IMR-90 (cell line): ENCODE results near the gene POR. TPM values are rescaled to one million over a fixed set of nuclear protein-coding genes. Genes with fewer than 3 reads are reported as not detected.

Source experiments
- ATAC-seq: fragments of 200-7000 bp; cut with Tn5 transposase; 2 replicates; pipeline ENCODE4 v1.9.1; 2020; ENCODE audit warnings: low read depth, mild to moderate bottlenecking, moderate library complexity
- BruUV-seq: library from RNA; stranded (reverse); fragments of 400-500 nt; replicated peaks from 2 replicates; lab custom pipeline; 2021; lab: Mats Ljungman, UMichigan
- CTCF ChIA-PET: fragments of 300-600 bp; formaldehyde crosslinking; extraction: SDS; loops from one replicate; lab custom pipeline; 2021; ENCODE audit warnings: antibody characterized with exemption; lab: Yijun Ruan, JAX
- POLR2A ChIA-PET: fragments of 300-600 bp; sonication (Branson Sonifier 250); formaldehyde crosslinking; loops from one replicate; lab custom pipeline; 2022; ENCODE audit warnings: antibody characterized with exemption; ENCODE audit not compliant: unreplicated experiment; lab: Charles Lee
- DNase-seq: peaks from one replicate; pipeline ENCODE4 v3.0.0; 2013
- H2AFZ ChIP-seq: replicated peaks from 2 replicates; pipeline ENCODE3; 2013; ENCODE audit warnings: low read length, mild to moderate bottlenecking; ENCODE audit not compliant: poor library complexity
- H2AK5ac ChIP-seq: 2 replicates; pipeline ENCODE4 v1.6.1; 2013; ENCODE audit warnings: low read depth, low read length, inconsistent platforms
- H2AK9ac ChIP-seq: replicated peaks from 2 replicates; pipeline ENCODE3; 2013; ENCODE audit warnings: mild to moderate bottlenecking, low read depth, low read length, moderate library complexity; ENCODE audit not compliant: poor library complexity
- H2BK120ac ChIP-seq: 2 replicates; pipeline ENCODE4 v1.6.1; 2013; ENCODE audit warnings: low read depth, low read length, inconsistent platforms
- H2BK15ac ChIP-seq: 3 replicates; pipeline ENCODE4 v1.6.1; 2013; ENCODE audit warnings: low read depth, low read length, inconsistent platforms
- H2BK20ac ChIP-seq: 2 replicates; pipeline ENCODE4 v1.6.1; 2013; ENCODE audit warnings: low read depth, mild to moderate bottlenecking, inconsistent platforms, low read length, moderate library complexity
- H2BK5ac ChIP-seq: 2 replicates; pipeline ENCODE4 v1.6.1; 2013; ENCODE audit warnings: mild to moderate bottlenecking, low read depth, low read length, inconsistent platforms; ENCODE audit not compliant: poor library complexity, severe bottlenecking
- H3K14ac ChIP-seq: replicated peaks from 2 replicates; pipeline ENCODE4 v1.6.1; 2013; ENCODE audit warnings: low read depth, low read length, inconsistent platforms
- H3K18ac ChIP-seq: 2 replicates; pipeline ENCODE4 v1.6.1; 2013; ENCODE audit warnings: low read depth, low read length, control low read depth
- H3K23ac ChIP-seq: 2 replicates; pipeline ENCODE4 v1.6.1; 2013; ENCODE audit warnings: low read depth, low read length, inconsistent platforms
- H3K27ac ChIP-seq: 2 replicates; pipeline ENCODE4 v1.5.1; 2013; ENCODE audit warnings: mild to moderate bottlenecking, control low read depth, low read length; ENCODE audit not compliant: insufficient read depth
- H3K27me3 ChIP-seq: 2 replicates; pipeline ENCODE4 v1.6.1; 2013; ENCODE audit warnings: low read length; ENCODE audit not compliant: control insufficient read depth, insufficient read depth
- H3K36me3 ChIP-seq: 2 replicates; pipeline ENCODE4 v1.6.1; 2013; ENCODE audit warnings: low read length, mixed read lengths; ENCODE audit not compliant: control insufficient read depth, insufficient read depth
- H3K4ac ChIP-seq: 2 replicates; pipeline ENCODE4 v1.6.1; 2013; ENCODE audit warnings: low read depth, low read length, inconsistent platforms
- H3K4me1 ChIP-seq: 2 replicates; pipeline ENCODE4 v1.6.1; 2013; ENCODE audit warnings: low read length, mixed read lengths; ENCODE audit not compliant: control insufficient read depth, insufficient read depth
- H3K4me2 ChIP-seq: 2 replicates; pipeline ENCODE4 v1.6.1; 2013; ENCODE audit warnings: low read depth, mild to moderate bottlenecking, control low read depth, low read length, moderate library complexity
- H3K4me3 ChIP-seq: 2 replicates; pipeline ENCODE4 v1.5.1; 2013; ENCODE audit warnings: low read depth, mild to moderate bottlenecking, control low read depth, low read length, moderate library complexity; ENCODE audit not compliant: insufficient read depth
- H3K56ac ChIP-seq: 2 replicates; pipeline ENCODE4 v1.6.1; 2013; ENCODE audit warnings: low read length, inconsistent platforms; ENCODE audit not compliant: insufficient read depth; ENCODE audit errors: extremely low read depth
- H3K79me1 ChIP-seq, 2 experiments: 2 replicates each; pipeline ENCODE4 v1.6.1; 2013; ENCODE audit warnings: low read length in 2 of 2, inconsistent platforms in 1 of 2, low read depth in 1 of 2
- H3K9ac ChIP-seq: 2 replicates; pipeline ENCODE4 v1.6.1; 2013; ENCODE audit warnings: low read depth, low read length, control low read depth
- H3K9me1 ChIP-seq: 2 replicates; pipeline ENCODE4 v1.6.1; 2013; ENCODE audit warnings: low read length, inconsistent platforms; ENCODE audit not compliant: insufficient read depth
- H3K9me3 ChIP-seq: 2 replicates; pipeline ENCODE4 v1.6.1; 2013; ENCODE audit warnings: low read length; ENCODE audit not compliant: control insufficient read depth, insufficient read depth
- H4K20me1 ChIP-seq: 2 replicates; pipeline ENCODE4 v1.6.1; 2013; ENCODE audit warnings: low read length, inconsistent platforms; ENCODE audit not compliant: insufficient read depth
- H4K5ac ChIP-seq: 2 replicates; pipeline ENCODE4 v1.6.1; 2013; ENCODE audit warnings: mild to moderate bottlenecking, low read depth, low read length, control low read depth
- H4K8ac ChIP-seq, 2 experiments: 2 replicates each; pipeline ENCODE4 v1.6.1; 2013; ENCODE audit warnings: low read depth in 2 of 2, low read length in 2 of 2, control low read depth in 1 of 2, inconsistent platforms in 1 of 2
- H4K91ac ChIP-seq: 2 replicates; pipeline ENCODE4 v1.6.1; 2013; ENCODE audit warnings: low read depth, low read length, inconsistent platforms; ENCODE audit not compliant: insufficient read depth
- BHLHE40 ChIP-seq: fragments of 150-350 bp; IDR thresholded peaks from 2 replicates; pipeline ENCODE4 v1.6.1; 2016; ENCODE audit warnings: mild to moderate bottlenecking, low read depth, low read length
- CHD1 ChIP-seq: IDR thresholded peaks from 2 replicates; pipeline ENCODE4 v1.6.1; 2012; ENCODE audit warnings: low read depth, low read length, improper control_type of control experiment
- CTCF ChIP-seq: conservative IDR thresholded peaks from 2 replicates; pipeline ENCODE4 v1.5.1; 2012; ENCODE audit warnings: mild to moderate bottlenecking, low read depth, low read length, improper control_type of control experiment
- ELK1 ChIP-seq: fragments of 150-350 bp; IDR thresholded peaks from 2 replicates; pipeline ENCODE4 v1.6.1; 2016; ENCODE audit warnings: low read depth, mild to moderate bottlenecking, low read length, moderate library complexity, borderline replicate concordance
- FOS ChIP-seq: fragments of 150-350 bp; IDR thresholded peaks from 2 replicates; pipeline ENCODE4 v1.6.1; 2016; ENCODE audit warnings: low read depth, low read length
- MAFK ChIP-seq: IDR thresholded peaks from 2 replicates; pipeline ENCODE4 v1.6.1; 2012; ENCODE audit warnings: low read depth, low read length, improper control_type of control experiment
- MAZ ChIP-seq: IDR thresholded peaks from 2 replicates; pipeline ENCODE4 v1.6.1; 2012; ENCODE audit warnings: low read depth, mild to moderate bottlenecking, low read length, improper control_type of control experiment, moderate library complexity, borderline replicate concordance
- MXI1 ChIP-seq: IDR thresholded peaks from 2 replicates; pipeline ENCODE4 v1.6.1; 2012; ENCODE audit warnings: low read depth, mild to moderate bottlenecking, low read length, moderate library complexity, borderline replicate concordance
- NFE2L2 ChIP-seq: fragments of 150-350 bp; IDR thresholded peaks from 2 replicates; pipeline ENCODE4 v1.6.1; 2016; ENCODE audit warnings: low read depth, mild to moderate bottlenecking, low read length
- POLR2A ChIP-seq: IDR thresholded peaks from 2 replicates; pipeline ENCODE4 v1.6.1; 2012; ENCODE audit warnings: mild to moderate bottlenecking, low read depth, low read length
- RAD21 ChIP-seq: IDR thresholded peaks from 2 replicates; pipeline ENCODE4 v1.6.1; 2012; ENCODE audit warnings: low read length, improper control_type of control experiment
- RFX5 ChIP-seq: IDR thresholded peaks from 2 replicates; pipeline ENCODE4 v1.8.0; 2012; ENCODE audit warnings: low read depth, mild to moderate bottlenecking, low read length, moderate library complexity
- SMC3 ChIP-seq: fragments of 150-350 bp; IDR thresholded peaks from 2 replicates; pipeline ENCODE4 v1.6.1; 2016; ENCODE audit warnings: low read depth, mild to moderate bottlenecking, antibody characterized with exemption, low read length, moderate library complexity
- USF2 ChIP-seq: fragments of 150-350 bp; IDR thresholded peaks from 2 replicates; pipeline ENCODE4 v1.6.1; 2017; ENCODE audit warnings: mild to moderate bottlenecking, antibody characterized with exemption, low read length, low read depth
- WGBS, 2 experiments: methylation state at CpG; one replicate each; pipeline versions ENCODE4 v1.1.5 to v1.1.7; 2013; ENCODE audit warnings: missing lambda C conversion rate in 2 of 2; ENCODE audit not compliant: insufficient read length in 1 of 2; ENCODE audit errors: extremely low coverage in 2 of 2; 5-methylcytosine and 5-hydroxymethylcytosine counted together
- dilution Hi-C: fragments of 300-500 bp; cut with HindIII; formaldehyde crosslinking; loops from one replicate; pipeline ENCODE4 v1.14.3; 2018; ENCODE audit warnings: low sequenced_read_pairs; ENCODE audit not compliant: unreplicated experiment
- in situ Hi-C: fragments of 300-500 bp; cut with MboI; formaldehyde crosslinking; loops from 3 replicates; pipeline ENCODE4 v1.14.3; 2019; ENCODE audit warnings: low sequenced_read_pairs, inconsistent platforms, mixed read lengths
- intact Hi-C: fragments of 100-400 bp; cut with micrococcal nuclease; formaldehyde crosslinking; loops from 2 replicates; pipeline ENCODE4 v1.10.0; 2022
- polyA plus RNA-seq, 3 experiments: library from polyadenylated mRNA; depleted of rRNA; stranded (reverse); fragments of >200 nt; gene quantifications; 2 replicates each; pipeline ENCODE4 v1.2.3, GENCODE V29; 2012; ENCODE audit warnings: low replicate concordance in 1 of 3
- total RNA-seq: library from RNA; depleted of rRNA; stranded (reverse); fragments of >200 nt; gene quantifications from 2 replicates; pipeline ENCODE4 v1.2.3, GENCODE V29; 2012

The POR gene
- total and polyA plus RNA-seq, 2 of the 4 experiments (the other 2 are of a cell fraction) = 25.5 to 42.2 TPM

DNA sequence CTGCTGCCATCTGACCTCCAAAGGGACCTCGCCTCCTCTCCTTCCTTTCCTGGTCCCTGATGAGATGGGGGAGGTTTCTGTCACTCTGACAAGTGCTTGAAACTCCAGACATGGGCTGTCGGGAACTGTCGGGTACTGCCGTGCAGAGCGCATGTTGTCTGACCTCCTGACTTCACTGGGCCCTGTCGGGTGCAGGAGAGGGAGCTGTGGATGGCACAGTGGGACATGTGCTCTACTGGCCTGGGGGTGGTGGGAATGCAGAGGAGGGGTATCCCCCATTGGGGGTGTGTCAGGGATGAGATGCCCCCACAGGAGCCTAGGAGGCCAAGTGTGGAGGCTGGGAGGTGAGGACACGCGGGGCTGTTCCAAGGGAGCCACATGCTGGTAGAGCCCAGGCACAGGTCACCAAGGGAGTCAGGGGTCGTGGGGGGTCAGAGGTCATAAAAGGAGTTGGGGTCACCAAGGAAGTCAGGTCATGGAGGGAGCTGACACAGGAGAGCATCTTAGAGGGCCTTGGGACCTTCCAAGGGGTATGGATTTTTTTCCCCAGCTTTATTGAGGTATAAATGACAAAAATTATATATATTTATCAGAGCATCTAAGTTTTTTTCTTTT lies 48.5 kb downstream of the POR start (continued):
- no peak for TF ChIP-seq MAZ

- H4K5ac ChIP-seq = no peak overlapping the region
- no peak overlapping the region for H3K9ac ChIP-seq
- TF ChIP-seq CHD1 (no peak), MAFK (no peak), MXI1 (no peak), POLR2A (no peak), ELK1 (no peak), CTCF (no peak), SMC3 (no peak), RAD21 (no peak), NFE2L2 (no peak), RFX5 (no peak), BHLHE40 (no peak), FOS (no peak), USF2 (no peak), MAZ (no peak)
Measured at GRCh38 chr7:75965617-75966016, 50.7 kb downstream of the POR start.

More at GRCh38 chr7:75965617-75966016, 50.7 kb downstream of the POR start:
- POLR2A ChIA-PET = no interaction called here
- CTCF ChIA-PET = no interaction called here
- Histone ChIP-seq H3K18ac (no peak overlapping the region), H3K56ac (no peak overlapping the region), H4K8ac (no peak overlapping the region), H3K4me3 (no peak overlapping the region), H3K9me1 (peaks cover 18% of the 10 kb centered on the region), H3K9me3 (no peaks in the 10 kb centered on the region), H3K14ac (no peak overlapping the region), H3K4me1 (peaks cover 15% of the 10 kb centered on the region), H3K36me3 (peaks cover 9% of the 10 kb centered on the region; the same call in 1 of the 2 replicates), H2AK5ac (no peak overlapping the region), H3K27ac (no peak overlapping the region), H3K27me3 (no peaks in the 10 kb centered on the region), H2AK9ac (no peak overlapping the region), H2AFZ (no peak overlapping the region), H4K91ac (no peak overlapping the region), H3K4me2 (no peak overlapping the region), H3K4ac (no peak overlapping the region), H2BK5ac (no peak overlapping the region), H3K79me1 (peaks cover 6 to 48% of the 10 kb centered on the region in 2 experiments), H4K20me1 (no peaks in the 10 kb centered on the region), H2BK20ac (no peak overlapping the region), H2BK15ac (no peak overlapping the region), H3K23ac (no peak overlapping the region), H2BK120ac (no peak overlapping the region)
- no TSS peak for BruUV-seq
- DNase-seq (no peak), ATAC-seq (no peak)
- in situ Hi-C loops (no loop called here), intact Hi-C loops (loop anchor here (10.0 kb wide), 1 partner anchor 51 kb away; the partner anchor contains the start of gene POR), dilution Hi-C loops (no loop called here)
- WGBS, 2 experiments = 82% methylated on average over 2 of the region's 13 CpGs; no CpG with 5 or more reads in 1 of the 2 experiments
